Right lobe of liver (tissue), 6 donors: ENCODE measurements around the gene CWC27. TPM values are rescaled to one million over a fixed set of nuclear protein-coding genes. Genes with fewer than 3 reads are reported as not detected.

Experiments used
- ATAC-seq, 4 donors: fragments of 200-7000 bp; cut with Tn5 transposase; one replicate each; pipeline ENCODE4 v1.9.1; 2020; ENCODE audit warnings: mild to moderate bottlenecking in 4 of 4, moderate library complexity in 4 of 4
- DNase-seq, 3 donors: peaks; one replicate each; pipeline ENCODE4 v3.0.0-alpha.2; 2020
- H3K27ac ChIP-seq, 3 donors: fragments of 200-600 bp; one replicate each; pipeline ENCODE4 v1.8.0; 2022
- H3K27me3 ChIP-seq, 2 donors: fragments of 200-600 bp; one replicate each; pipeline ENCODE4 v1.8.0; 2022
- H3K36me3 ChIP-seq, 4 donors: fragments of 200-600 bp; sonication (generic) in 1 of 4; one replicate each; pipeline versions ENCODE4 v1.5.1 to v1.8.0; 2017 to 2022; ENCODE audit warnings: control low read depth in 1 of 4
- H3K4me1 ChIP-seq, 4 donors: fragments of 200-600 bp; sonication (generic) in 1 of 4; one replicate each; pipeline versions ENCODE4 v1.5.1 to v1.8.0; 2017 to 2022; ENCODE audit warnings: control low read depth in 1 of 4
- H3K4me3 ChIP-seq, 3 donors: fragments of 200-600 bp; one replicate each; pipeline ENCODE4 v1.8.0; 2022
- H3K9me3 ChIP-seq, 4 donors: fragments of 200-600 bp; sonication (generic) in 1 of 4; one replicate each; pipeline versions ENCODE4 v1.5.1 to v1.8.0; 2017 to 2022; ENCODE audit warnings: control low read depth in 1 of 4
- POLR2A ChIP-seq: fragments of 450-650 bp; IDR thresholded peaks from one replicate; pipeline ENCODE4 v1.6.1; 2017; ENCODE audit warnings: antibody characterized with exemption, mild to moderate bottlenecking
- WGBS: methylation state at CpG from one replicate; pipeline ENCODE4 v1.1.6; 2018; ENCODE audit warnings: low coverage, low lambda C conversion rate; ENCODE audit not compliant: insufficient coverage; ENCODE audit errors: missing lambda C conversion rate; 5-methylcytosine and 5-hydroxymethylcytosine counted together
- intact Hi-C, 2 donors: fragments of 100-400 bp; cut with DNase I; formaldehyde crosslinking; loops; one replicate each; pipeline versions ENCODE4 v1.11.2 to v1.14.1; 2022
- total RNA-seq, 6 experiments: library from RNA; depleted of rRNA in 2 of 6; stranded (reverse); fragments of >200 nt in 2 of 6; fragmentation: NEBNext Ultra II Directional in 3 of 6; extraction: Animal tissue kit (Norgen Biotek cat#: 25700) in 3 of 6; gene quantifications; one replicate each; pipeline versions ENCODE4 v1.1.0 to v1.2.4, GENCODE V29; 2016 to 2023
- TF ChIP-seq, protein P1 (sequence below), 4 donors: fragments of 200-600 bp in 3 of 4; fragments of 450-650 bp in 1 of 4; IDR thresholded peaks; one replicate each; pipeline versions ENCODE4 v1.5.1 to v1.8.0; 2016 to 2022; ENCODE audit warnings: antibody characterized with exemption in 4 of 4, mild to moderate bottlenecking in 2 of 4
- donor health status: DM: no; HTN: yes; CAD: no.
- donor health status: DM: no; HTN: no; CAD: no.
- donor health status: DM: no; HTN: no; CAD: no.
- donor health status: DM: no; HTN: yes; CAD: no.
- donor health status: DM: no; HTN: yes; CAD: no.

The CWC27 gene
- total RNA-seq, 6 experiments from 2014 or later = 5.8 to 7.3 (median 6.8) TPM

DNA sequence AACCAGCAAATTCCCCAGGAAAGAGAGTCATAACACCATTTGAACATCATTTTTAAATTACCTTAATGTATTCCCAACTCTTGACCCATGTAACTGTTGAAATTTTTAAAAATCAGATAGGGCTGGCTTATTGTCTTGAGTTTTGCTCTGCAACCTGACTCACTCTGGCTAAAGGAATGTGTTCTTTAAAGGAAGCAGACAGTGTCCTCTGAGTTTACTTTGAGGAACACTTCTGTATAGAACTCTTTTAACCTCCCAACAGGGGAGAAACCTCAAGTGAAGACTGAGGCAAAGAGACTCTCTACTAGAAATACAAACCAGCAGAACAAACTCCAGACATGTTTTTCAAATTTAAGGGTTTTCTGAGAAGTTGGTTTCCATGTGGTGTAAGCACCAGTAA, 248.9 kb downstream of the CWC27 start:
- Histone ChIP-seq H3K27me3 (no peaks in the 10 kb centered on the region), H3K36me3 (no peaks in the 10 kb centered on the region), H3K4me1 (no peaks in the 10 kb centered on the region), H3K27ac (no peak overlapping the region), H3K4me3 (no peak overlapping the region), H3K9me3 (no peaks in the 10 kb centered on the region)
- intact Hi-C loops = no loop called here
- DNase-seq (no peak), ATAC-seq (no peak)
- TF ChIP-seq, protein P1, sequence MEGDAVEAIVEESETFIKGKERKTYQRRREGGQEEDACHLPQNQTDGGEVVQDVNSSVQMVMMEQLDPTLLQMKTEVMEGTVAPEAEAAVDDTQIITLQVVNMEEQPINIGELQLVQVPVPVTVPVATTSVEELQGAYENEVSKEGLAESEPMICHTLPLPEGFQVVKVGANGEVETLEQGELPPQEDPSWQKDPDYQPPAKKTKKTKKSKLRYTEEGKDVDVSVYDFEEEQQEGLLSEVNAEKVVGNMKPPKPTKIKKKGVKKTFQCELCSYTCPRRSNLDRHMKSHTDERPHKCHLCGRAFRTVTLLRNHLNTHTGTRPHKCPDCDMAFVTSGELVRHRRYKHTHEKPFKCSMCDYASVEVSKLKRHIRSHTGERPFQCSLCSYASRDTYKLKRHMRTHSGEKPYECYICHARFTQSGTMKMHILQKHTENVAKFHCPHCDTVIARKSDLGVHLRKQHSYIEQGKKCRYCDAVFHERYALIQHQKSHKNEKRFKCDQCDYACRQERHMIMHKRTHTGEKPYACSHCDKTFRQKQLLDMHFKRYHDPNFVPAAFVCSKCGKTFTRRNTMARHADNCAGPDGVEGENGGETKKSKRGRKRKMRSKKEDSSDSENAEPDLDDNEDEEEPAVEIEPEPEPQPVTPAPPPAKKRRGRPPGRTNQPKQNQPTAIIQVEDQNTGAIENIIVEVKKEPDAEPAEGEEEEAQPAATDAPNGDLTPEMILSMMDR (IDR thresholded peaks at IDR 0.05) = no peak
- no peak for TF ChIP-seq POLR2A

DNA sequence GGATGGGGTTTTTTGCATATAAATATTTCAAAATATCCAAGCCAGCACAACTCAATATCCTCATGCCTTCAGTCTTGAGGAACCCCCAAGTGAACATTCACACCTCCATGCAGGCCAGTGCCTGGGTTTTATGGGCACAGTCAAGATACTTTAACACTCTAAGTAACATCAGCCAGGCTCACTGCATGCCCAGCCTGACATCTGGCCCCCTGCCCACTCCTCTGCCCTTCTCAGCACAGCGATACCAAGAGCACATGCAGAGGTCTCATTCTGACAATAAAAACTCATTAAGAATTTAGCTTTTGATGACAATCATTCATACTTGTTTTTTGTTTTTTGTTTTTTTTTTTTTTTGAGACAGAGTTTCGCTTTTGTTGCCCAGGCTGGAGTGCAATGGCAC, 250.0 kb downstream of the CWC27 start:
- Histone ChIP-seq H3K27me3 (no peaks in the 10 kb centered on the region), H3K4me3 (no peak overlapping the region), H3K4me1 (no peaks in the 10 kb centered on the region), H3K9me3 (no peaks in the 10 kb centered on the region), H3K27ac (no peak overlapping the region), H3K36me3 (no peaks in the 10 kb centered on the region)
- 100% methylated on average over 2 of the region's 2 CpGs for WGBS
- intact Hi-C loops = no loop called here
- ATAC-seq (no peak), DNase-seq (no peak)
- TF ChIP-seq POLR2A = no peak
- TF ChIP-seq, protein P1 (IDR thresholded peaks at IDR 0.05) = no peak

DNA sequence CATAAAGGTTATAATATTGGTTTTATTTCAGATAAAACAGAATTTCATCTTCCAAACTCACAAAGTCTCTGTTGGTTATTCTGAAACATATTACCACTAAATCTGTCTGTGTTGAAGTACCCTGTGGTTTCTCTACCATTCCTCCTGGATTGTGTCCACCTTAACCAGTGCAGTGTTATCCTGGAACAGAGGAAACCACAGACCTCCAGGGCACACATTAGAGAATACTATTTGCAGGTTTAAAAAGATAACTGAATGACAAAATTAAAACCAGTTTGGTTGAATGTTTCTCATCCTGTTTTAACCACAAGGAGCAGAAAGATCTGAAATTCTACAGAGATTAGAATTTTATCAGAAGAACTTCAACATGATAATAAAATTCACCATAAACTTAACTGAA, 251.8 kb downstream of the CWC27 start:
- no peak for DNase-seq
- H3K9me3 ChIP-seq = no peaks in the 10 kb centered on the region
- intact Hi-C loops = no loop called here
- ATAC-seq = no peak
- no peaks in the 10 kb centered on the region for H3K27me3 ChIP-seq
- no peaks in the 10 kb centered on the region for H3K4me1 ChIP-seq
- H3K36me3 ChIP-seq = no peaks in the 10 kb centered on the region
- H3K27ac ChIP-seq = no peak overlapping the region
- TF ChIP-seq POLR2A = no peak
- TF ChIP-seq, protein P1 (IDR thresholded peaks at IDR 0.05) = no peak
- H3K4me3 ChIP-seq = no peak overlapping the region

DNA sequence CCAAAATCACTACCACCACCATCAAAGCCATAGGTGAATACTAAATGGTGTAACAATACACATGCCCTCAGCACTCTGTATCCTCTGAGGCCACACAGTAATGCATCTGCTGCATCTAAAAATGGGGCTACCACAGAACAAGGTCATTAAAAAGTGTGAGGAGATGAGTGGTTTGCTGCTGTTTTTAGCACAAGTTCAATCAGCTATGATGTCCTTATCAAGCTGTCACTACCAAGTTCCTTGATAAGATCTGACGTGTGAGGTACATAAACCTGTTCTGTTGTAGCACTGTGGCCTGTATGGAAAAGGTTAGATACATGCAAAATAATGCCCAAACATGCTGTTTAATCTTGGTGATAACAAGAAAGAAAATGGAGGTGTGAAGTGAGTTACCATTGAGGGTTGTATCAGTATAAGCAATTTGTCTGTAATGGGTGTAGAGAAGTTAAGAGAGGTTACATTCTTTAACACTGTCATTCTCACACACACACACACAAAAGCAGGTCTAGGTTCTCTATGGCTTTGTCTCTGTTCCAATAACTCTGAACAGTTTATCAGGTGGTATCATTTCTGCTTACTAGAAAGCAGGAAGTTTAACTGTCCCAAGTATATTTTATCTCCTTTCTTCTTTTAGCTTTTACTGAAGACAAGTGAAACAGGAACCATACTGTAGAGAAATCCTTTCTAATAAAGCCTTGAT, 252.9 kb downstream of the CWC27 start:
- DNase-seq (no peak), ATAC-seq (peak in 1 of 4 donors; percentile 11)
- WGBS = 64% methylated on average over 1 of the region's 1 CpG
- H3K9me3 ChIP-seq = no peaks in the 10 kb centered on the region
- H3K27ac ChIP-seq = no peak overlapping the region
- H3K36me3 ChIP-seq = no peaks in the 10 kb centered on the region
- no peaks in the 10 kb centered on the region for H3K27me3 ChIP-seq
- no peak overlapping the region for H3K4me3 ChIP-seq
- no peak for TF ChIP-seq POLR2A
- TF ChIP-seq, protein P1 (IDR thresholded peaks at IDR 0.05) = no peak
- intact Hi-C loops = no loop called here
- no peaks in the 10 kb centered on the region for H3K4me1 ChIP-seq

DNA sequence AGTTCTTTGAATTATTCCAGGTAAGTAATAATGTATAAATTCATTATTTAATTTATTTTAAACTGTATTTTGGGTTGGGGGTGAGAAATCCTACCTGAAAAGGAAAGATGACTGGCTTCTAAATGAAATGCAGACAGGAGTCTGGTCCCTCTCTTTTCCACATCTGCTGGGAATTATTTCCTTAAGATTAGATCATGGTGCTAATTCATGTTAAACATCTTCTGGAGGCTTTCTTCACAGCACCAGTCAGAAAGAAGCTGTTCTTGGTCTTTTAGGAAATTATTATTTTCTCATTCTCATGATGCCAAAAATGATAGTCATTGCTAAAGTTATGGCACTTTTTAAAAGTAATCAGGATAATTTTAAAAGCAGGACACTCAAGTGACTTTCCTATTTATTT, 254.2 kb downstream of the CWC27 start:
- TF ChIP-seq, protein P1 (IDR thresholded peaks at IDR 0.05) = no peak
- no peak for TF ChIP-seq POLR2A
- H3K4me3 ChIP-seq = no peak overlapping the region
- intact Hi-C loops = no loop called here
- ATAC-seq (no peak), DNase-seq (no peak)
- no peaks in the 10 kb centered on the region for H3K9me3 ChIP-seq
- H3K27me3 ChIP-seq = no peaks in the 10 kb centered on the region
- H3K36me3 ChIP-seq = no peaks in the 10 kb centered on the region
- no peak overlapping the region for H3K27ac ChIP-seq
- no peaks in the 10 kb centered on the region for H3K4me1 ChIP-seq
